Measurements from ENCODE around the gene STK32C. TPM values are rescaled to one million over a fixed set of nuclear protein-coding genes. Genes with fewer than 3 reads are reported as not detected.

STK32C gene
- total and polyA plus RNA-seq, 7 donors, result 3.6 to 11.7 (median 6.6) TPM

- peak in 1 of 2 donors; percentile 22 for DNase-seq
- H3K9me3 ChIP-seq, result no peaks in the 10 kb centered on the region
- no peak for TF ChIP-seq CTCF (IDR thresholded peaks at IDR 0.05)
- H3K4me3 ChIP-seq, result no peak overlapping the region
- no peaks in the 10 kb centered on the region for H3K36me3 ChIP-seq (ENCODE audit: insufficient read depth in 1 of 2, low read depth in 1 of 2)
- no peak for ATAC-seq
- H3K4me1 ChIP-seq, result no peaks in the 10 kb centered on the region
- no peak overlapping the region for H3K27ac ChIP-seq
- no peaks in the 10 kb centered on the region for H3K27me3 ChIP-seq (ENCODE audit: insufficient read depth in 3 of 3, low read length in 2 of 3)
- 81 to 85% (median 83%) methylated on average over 11 of the region's 11 CpGs for WGBS, 3 donors
- intact Hi-C loops (cut with DNase I), result no loop called here
Measured at GRCh38 chr10:132199268-132199853, 108.4 kb downstream of the STK32C start.

- Histone ChIP-seq H3K36me3 (ENCODE audit: insufficient read depth in 1 of 2, low read depth in 1 of 2) (no peaks in the 10 kb centered on the region), H3K9me3 (no peaks in the 10 kb centered on the region), H3K27me3 (ENCODE audit: insufficient read depth in 3 of 3, low read length in 2 of 3) (no peaks in the 10 kb centered on the region), H3K4me3 (no peak overlapping the region), H3K27ac (no peak overlapping the region), H3K4me1 (no peaks in the 10 kb centered on the region)
- intact Hi-C loops (cut with DNase I), result no loop called here
- DNase-seq (peak in 1 of 2 donors; percentile 10), ATAC-seq (no peak)
- no peak for TF ChIP-seq CTCF (IDR thresholded peaks at IDR 0.05)
- WGBS, 3 donors, result 85 to 92% (median 89%) methylated on average over 33 to 35 of the region's 35 CpGs
Measured at GRCh38 chr10:132198381-132199181, 109.2 kb downstream of the STK32C start.

- Histone ChIP-seq H3K27me3 (ENCODE audit: insufficient read depth in 3 of 3, low read length in 2 of 3) (no peaks in the 10 kb centered on the region), H3K27ac (no peak overlapping the region), H3K4me3 (no peak overlapping the region), H3K36me3 (ENCODE audit: insufficient read depth in 1 of 2, low read depth in 1 of 2) (no peaks in the 10 kb centered on the region), H3K9me3 (no peaks in the 10 kb centered on the region), H3K4me1 (no peaks in the 10 kb centered on the region)
- DNase-seq (no peak), ATAC-seq (no peak)
- TF ChIP-seq CTCF (IDR thresholded peaks at IDR 0.05), result no peak
- WGBS, 3 donors, result 81 to 88% (median 83%) methylated on average over 3 of the region's 3 CpGs
- intact Hi-C loops (cut with DNase I), result no loop called here
Measured at GRCh38 chr10:132198068-132198370, 109.7 kb downstream of the STK32C start.

- Histone ChIP-seq H3K4me1 (no peaks in the 10 kb centered on the region), H3K27me3 (ENCODE audit: insufficient read depth in 3 of 3, low read length in 2 of 3) (no peaks in the 10 kb centered on the region), H3K9me3 (no peaks in the 10 kb centered on the region), H3K4me3 (no peak overlapping the region), H3K27ac (no peak overlapping the region), H3K36me3 (ENCODE audit: insufficient read depth in 1 of 2, low read depth in 1 of 2) (no peaks in the 10 kb centered on the region)
- ATAC-seq, result no peak
- no peak for TF ChIP-seq CTCF (IDR thresholded peaks at IDR 0.05)
- WGBS, 3 donors, result 78 to 81% (median 80%) methylated on average over 24 to 25 of the region's 25 CpGs
- intact Hi-C loops (cut with DNase I), result no loop called here
- no peak for DNase-seq
Measured at GRCh38 chr10:132197271-132198067, 110.3 kb downstream of the STK32C start.
